ENCODE data around the gene SPSB3. TPM values are rescaled to one million over a fixed set of nuclear protein-coding genes. Genes with fewer than 3 reads are reported as not detected.

Gene SPSB3
- polyA plus RNA-seq, 4 donors, result 41.3 to 197 (median 97.4) TPM

DNA sequence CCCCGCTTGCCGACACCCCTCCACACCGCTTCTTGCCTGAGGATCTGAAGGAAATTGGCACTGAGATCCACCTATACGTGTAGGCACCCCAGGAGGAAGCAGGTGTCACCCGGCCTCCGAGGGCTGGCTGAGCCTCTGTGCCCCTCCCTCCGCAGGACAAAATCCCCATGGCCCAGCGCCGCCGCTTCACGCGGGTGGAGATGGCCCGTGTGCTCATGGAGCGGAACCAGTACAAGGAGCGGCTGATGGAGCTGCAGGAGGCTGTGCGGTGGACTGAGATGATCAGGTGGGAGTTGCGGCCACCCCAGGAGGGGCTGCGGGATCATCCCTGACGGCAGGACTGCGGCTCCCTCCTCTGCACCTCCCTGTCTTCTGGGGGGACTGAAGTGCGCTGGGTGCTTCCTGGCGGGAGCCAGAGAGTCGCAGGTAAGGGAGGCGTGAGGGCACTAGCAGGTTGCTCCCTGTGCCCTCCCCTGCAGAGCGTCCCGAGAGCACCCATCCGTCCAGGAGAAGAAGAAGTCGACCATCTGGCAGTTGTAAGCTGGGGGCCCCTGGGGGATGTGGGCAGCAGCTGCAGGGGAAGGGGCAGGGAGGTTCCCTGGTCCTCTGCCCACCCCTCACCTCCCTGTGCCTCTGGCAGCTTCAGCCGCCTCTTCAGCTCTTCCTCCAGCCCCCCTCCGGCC, 20.0 kb downstream of the SPSB3 start:
- 92 to 94% (median 93%) methylated on average over 24 to 30 of the region's 30 CpGs for WGBS, 3 donors
- FAIRE-seq (no peak), DNase-seq (no peak)
- H3K4me1 ChIP-seq (ENCODE audit: control insufficient read depth in 3 of 3, insufficient read depth in 2 of 3, low read depth in 1 of 3, low read length in 2 of 3), result peaks cover 0 to 11% (median 4%) of the 10 kb centered on the region in 3 donors
- peaks cover 3 to 92% (median 10%) of the 10 kb centered on the region in 3 donors for H3K36me3 ChIP-seq (ENCODE audit: control insufficient read depth in 3 of 3, insufficient read depth in 2 of 3, low read depth in 1 of 3, low read length in 3 of 3)
- H3K9me3 ChIP-seq (ENCODE audit: control insufficient read depth in 2 of 2, insufficient read depth in 1 of 2, low read depth in 1 of 2, low read length in 1 of 2), result no peaks in the 10 kb centered on the region
- H3K4me3 ChIP-seq (ENCODE audit: low read depth in 1 of 3, low read length in 3 of 3), result no peak overlapping the region
- no peak overlapping the region for H3K27ac ChIP-seq (ENCODE audit: low read depth in 1 of 3, low read length in 2 of 3)
- H3K27me3 ChIP-seq (ENCODE audit: control insufficient read depth in 3 of 3, insufficient read depth in 3 of 3, low read length in 3 of 3), result no peaks in the 10 kb centered on the region

DNA sequence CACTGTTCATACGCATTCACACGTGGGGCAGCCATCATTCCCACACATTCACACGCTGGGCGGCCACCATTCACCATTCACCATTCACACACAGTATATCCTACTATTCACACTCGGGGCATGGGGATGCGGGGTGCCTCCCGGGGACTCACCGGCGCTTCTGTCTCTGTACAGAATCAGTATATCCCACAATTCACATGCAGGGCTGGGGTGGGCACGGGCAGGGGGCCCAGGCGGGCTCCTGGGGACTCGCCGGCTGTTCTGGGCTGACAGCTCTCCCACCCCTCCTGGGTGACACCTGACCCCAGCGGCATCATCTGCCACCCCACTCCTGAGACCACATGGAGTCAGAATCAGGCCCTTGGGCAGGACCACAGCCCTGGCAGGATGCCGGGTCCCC, 20.6 kb downstream of the SPSB3 start:
- peaks cover 0 to 11% (median 5%) of the 10 kb centered on the region in 3 donors for H3K4me1 ChIP-seq (ENCODE audit: control insufficient read depth in 3 of 3, insufficient read depth in 2 of 3, low read depth in 1 of 3, low read length in 2 of 3)
- H3K27me3 ChIP-seq (ENCODE audit: control insufficient read depth in 3 of 3, insufficient read depth in 3 of 3, low read length in 3 of 3), result no peaks in the 10 kb centered on the region
- H3K36me3 ChIP-seq (ENCODE audit: control insufficient read depth in 3 of 3, insufficient read depth in 2 of 3, low read depth in 1 of 3, low read length in 3 of 3), result peaks cover 3 to 88% (median 7%) of the 10 kb centered on the region in 3 donors
- WGBS, 3 donors, result 94 to 95% (median 95%) methylated on average over 14 to 15 of the region's 15 CpGs
- H3K9me3 ChIP-seq (ENCODE audit: control insufficient read depth in 2 of 2, insufficient read depth in 1 of 2, low read depth in 1 of 2, low read length in 1 of 2), result no peaks in the 10 kb centered on the region
- FAIRE-seq (no peak), DNase-seq (no peak)
- H3K4me3 ChIP-seq (ENCODE audit: low read depth in 1 of 3, low read length in 3 of 3), result no peak overlapping the region
- H3K27ac ChIP-seq (ENCODE audit: low read depth in 1 of 3, low read length in 2 of 3), result no peak overlapping the region

DNA sequence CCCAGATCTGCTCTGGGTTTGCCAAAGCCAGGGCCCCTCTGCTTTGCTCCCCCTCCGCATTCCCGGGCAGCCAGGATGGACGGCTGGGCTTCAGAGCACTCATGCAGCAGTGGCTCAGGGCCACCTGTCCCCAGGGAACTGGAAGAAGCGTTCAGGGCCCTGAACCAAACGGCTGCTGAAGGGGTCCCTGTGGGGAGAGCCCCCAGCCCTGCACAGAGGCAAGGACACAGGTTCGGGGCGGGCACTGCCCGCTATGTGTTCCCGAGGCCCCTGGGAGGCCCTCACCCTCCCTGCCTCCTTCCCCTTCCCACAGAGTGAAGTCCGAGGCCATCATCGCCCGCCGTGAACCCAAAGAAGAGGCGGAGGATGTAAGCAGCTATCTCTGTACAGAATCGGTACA, 21.5 kb downstream of the SPSB3 start:
- no peak overlapping the region for H3K4me3 ChIP-seq (ENCODE audit: low read depth in 1 of 3, low read length in 3 of 3)
- WGBS, 3 donors, result 90 to 97% (median 94%) methylated on average over 13 to 15 of the region's 15 CpGs
- no peaks in the 10 kb centered on the region for H3K9me3 ChIP-seq (ENCODE audit: control insufficient read depth in 2 of 2, insufficient read depth in 1 of 2, low read depth in 1 of 2, low read length in 1 of 2)
- H3K27ac ChIP-seq (ENCODE audit: low read depth in 1 of 3, low read length in 2 of 3), result no peak overlapping the region
- no peak for DNase-seq
- peaks cover 0 to 11% (median 5%) of the 10 kb centered on the region in 3 donors for H3K4me1 ChIP-seq (ENCODE audit: control insufficient read depth in 3 of 3, insufficient read depth in 2 of 3, low read depth in 1 of 3, low read length in 2 of 3)
- peaks cover under 1 to 87% (median 7%) of the 10 kb centered on the region in 3 donors for H3K36me3 ChIP-seq (ENCODE audit: control insufficient read depth in 3 of 3, insufficient read depth in 2 of 3, low read depth in 1 of 3, low read length in 3 of 3)
- FAIRE-seq, result no peak
- H3K27me3 ChIP-seq (ENCODE audit: control insufficient read depth in 3 of 3, insufficient read depth in 3 of 3, low read length in 3 of 3), result no peaks in the 10 kb centered on the region

DNA sequence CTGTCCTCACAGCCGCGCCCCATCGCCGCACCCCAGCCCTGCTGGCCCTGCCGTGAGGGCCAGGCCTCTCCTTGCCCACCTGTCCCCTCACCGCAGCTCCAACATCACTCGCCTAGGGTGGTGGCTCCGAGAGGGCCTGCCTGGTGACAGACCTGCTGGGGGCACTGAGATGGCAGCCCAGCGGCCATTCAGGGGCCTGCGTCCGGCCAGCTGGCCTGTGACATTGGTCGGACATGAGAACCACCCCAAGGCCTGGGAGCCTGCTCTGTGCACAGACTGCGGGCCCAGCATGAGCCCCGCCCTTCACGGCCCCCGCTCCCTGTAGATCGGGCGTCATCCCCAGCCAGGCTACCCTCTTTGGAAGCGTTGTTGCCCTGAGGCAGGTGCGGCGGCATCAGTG, 22.9 kb downstream of the SPSB3 start:
- peaks cover 0 to 11% (median 5%) of the 10 kb centered on the region in 3 donors for H3K4me1 ChIP-seq (ENCODE audit: control insufficient read depth in 3 of 3, insufficient read depth in 2 of 3, low read depth in 1 of 3, low read length in 2 of 3)
- no peaks in the 10 kb centered on the region for H3K9me3 ChIP-seq (ENCODE audit: control insufficient read depth in 2 of 2, insufficient read depth in 1 of 2, low read depth in 1 of 2, low read length in 1 of 2)
- FAIRE-seq, result no peak
- H3K36me3 ChIP-seq (ENCODE audit: control insufficient read depth in 3 of 3, insufficient read depth in 2 of 3, low read depth in 1 of 3, low read length in 3 of 3), result peaks cover 2 to 79% (median 7%) of the 10 kb centered on the region in 3 donors
- no peaks in the 10 kb centered on the region for H3K27me3 ChIP-seq (ENCODE audit: control insufficient read depth in 3 of 3, insufficient read depth in 3 of 3, low read length in 3 of 3)
- 91 to 92% (median 91%) methylated on average over 20 to 21 of the region's 21 CpGs for WGBS, 3 donors
- no peak overlapping the region for H3K27ac ChIP-seq (ENCODE audit: low read depth in 1 of 3, low read length in 2 of 3)
- no peak overlapping the region for H3K4me3 ChIP-seq (ENCODE audit: low read depth in 1 of 3, low read length in 3 of 3)
- no peak for DNase-seq

DNA sequence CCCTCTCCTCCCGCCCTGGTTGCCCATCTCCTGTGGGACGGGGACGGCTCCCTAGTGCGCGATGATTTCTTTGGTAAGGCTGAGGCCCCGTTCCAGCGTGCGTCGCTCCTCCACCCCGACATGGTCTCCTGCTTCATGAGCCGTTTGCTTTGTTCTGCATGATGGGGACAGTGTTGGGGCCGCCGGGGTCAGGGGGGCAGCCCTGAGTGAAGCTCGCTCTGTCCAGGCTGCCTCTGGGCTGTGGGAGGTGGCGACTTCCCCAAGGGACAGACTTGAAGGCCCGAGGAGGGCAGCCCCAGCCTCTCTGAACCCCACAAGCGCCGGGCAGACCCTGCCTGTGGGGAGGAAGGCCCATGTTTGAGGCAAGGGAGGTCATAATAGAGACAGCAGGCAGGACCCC, 23.4 kb downstream of the SPSB3 start:
- Histone ChIP-seq H3K27me3 (ENCODE audit: control insufficient read depth in 3 of 3, insufficient read depth in 3 of 3, low read length in 3 of 3) (no peaks in the 10 kb centered on the region), H3K36me3 (ENCODE audit: control insufficient read depth in 3 of 3, insufficient read depth in 2 of 3, low read depth in 1 of 3, low read length in 3 of 3) (peaks cover 2 to 79% (median 7%) of the 10 kb centered on the region in 3 donors), H3K9me3 (ENCODE audit: control insufficient read depth in 2 of 2, insufficient read depth in 1 of 2, low read depth in 1 of 2, low read length in 1 of 2) (no peaks in the 10 kb centered on the region), H3K4me3 (ENCODE audit: low read depth in 1 of 3, low read length in 3 of 3) (no peak overlapping the region), H3K4me1 (ENCODE audit: control insufficient read depth in 3 of 3, insufficient read depth in 2 of 3, low read depth in 1 of 3, low read length in 2 of 3) (peaks cover 0 to 11% (median 5%) of the 10 kb centered on the region in 3 donors), H3K27ac (ENCODE audit: low read depth in 1 of 3, low read length in 2 of 3) (no peak overlapping the region)
- DNase-seq (no peak), FAIRE-seq (no peak)
- 92 to 93% (median 93%) methylated on average over 18 of the region's 18 CpGs for WGBS, 3 donors

DNA sequence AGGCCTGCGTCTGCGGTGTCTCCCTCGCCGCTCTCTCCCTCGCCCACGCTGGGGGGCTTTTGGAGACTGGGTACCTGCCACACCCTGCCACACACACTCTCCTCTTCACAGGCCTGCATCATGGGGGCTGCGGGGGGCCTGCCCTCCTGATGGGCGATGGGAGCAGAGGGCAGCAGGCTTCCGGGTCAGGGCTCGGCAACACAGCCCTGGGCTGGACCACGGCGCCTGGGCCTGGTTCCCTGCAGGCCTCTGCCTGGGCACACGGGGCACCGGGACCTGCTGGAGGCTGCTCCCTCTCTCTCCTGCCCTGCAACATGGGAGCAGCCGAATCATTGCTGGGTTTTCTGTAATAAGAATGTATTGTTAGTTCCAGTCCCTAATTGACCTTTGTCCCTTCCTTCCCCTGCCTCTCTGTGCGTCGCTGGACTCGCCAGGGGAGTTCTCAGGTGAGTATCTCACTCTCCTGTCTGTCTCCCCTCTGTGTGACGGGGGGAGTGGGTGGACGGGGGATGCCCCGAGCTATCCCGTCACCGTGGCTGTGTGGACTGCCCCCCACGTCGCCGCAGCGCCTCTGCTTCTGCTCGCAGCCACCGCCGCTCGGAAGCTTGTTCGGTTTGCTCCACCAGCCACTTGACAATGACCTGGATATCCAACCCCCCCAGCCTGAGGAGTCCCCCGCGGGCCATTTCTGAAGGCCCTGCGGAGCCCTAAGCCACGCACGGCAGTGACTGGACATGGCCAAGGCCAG, 24.5 kb downstream of the SPSB3 start:
- Histone ChIP-seq H3K9me3 (ENCODE audit: control insufficient read depth in 2 of 2, insufficient read depth in 1 of 2, low read depth in 1 of 2, low read length in 1 of 2) (no peaks in the 10 kb centered on the region), H3K4me1 (ENCODE audit: control insufficient read depth in 3 of 3, insufficient read depth in 2 of 3, low read depth in 1 of 3, low read length in 2 of 3) (peaks cover 0 to 11% (median 5%) of the 10 kb centered on the region in 3 donors), H3K27ac (ENCODE audit: low read depth in 1 of 3, low read length in 2 of 3) (peak overlapping the region; percentile 38 to 87 (median 84)), H3K27me3 (ENCODE audit: control insufficient read depth in 3 of 3, insufficient read depth in 3 of 3, low read length in 3 of 3) (no peaks in the 10 kb centered on the region), H3K36me3 (ENCODE audit: control insufficient read depth in 3 of 3, insufficient read depth in 2 of 3, low read depth in 1 of 3, low read length in 3 of 3) (peaks cover 2 to 79% (median 7%) of the 10 kb centered on the region in 3 donors), H3K4me3 (ENCODE audit: low read depth in 1 of 3, low read length in 3 of 3) (peak overlapping the region in 1 of 3 donors; percentile 31)
- WGBS, 3 donors, result 25 to 70% (median 64%) methylated on average over 34 to 37 of the region's 37 CpGs
- no peak for FAIRE-seq
- DNase-seq, result peak; percentile 83 to 87

DNA sequence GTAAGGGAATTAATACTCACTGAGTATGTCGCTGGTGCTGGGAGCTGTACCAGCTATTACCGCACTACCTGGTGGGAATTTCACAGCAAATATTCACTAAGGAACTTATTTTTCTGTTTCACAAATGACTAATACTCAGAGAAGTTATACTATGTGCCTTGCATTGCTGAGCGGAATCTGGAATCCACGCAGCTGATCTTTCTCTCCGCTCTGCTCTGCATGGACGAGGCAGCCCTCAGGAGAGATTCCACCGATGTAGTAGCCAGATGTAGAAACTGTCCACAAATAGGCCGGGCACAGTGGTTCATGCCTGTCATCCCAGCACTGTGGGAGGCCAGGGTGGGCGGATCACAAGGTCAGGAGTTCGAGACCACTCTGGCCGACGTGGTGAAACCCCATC, 28.2 kb downstream of the SPSB3 start:
- WGBS, 3 donors, result 96 to 98% (median 97%) methylated on average over 12 of the region's 12 CpGs
- FAIRE-seq (no peak), DNase-seq (no peak)
- peaks cover 4 to 80% (median 15%) of the 10 kb centered on the region in 3 donors for H3K36me3 ChIP-seq (ENCODE audit: control insufficient read depth in 3 of 3, insufficient read depth in 2 of 3, low read depth in 1 of 3, low read length in 3 of 3)
- no peaks in the 10 kb centered on the region for H3K27me3 ChIP-seq (ENCODE audit: control insufficient read depth in 3 of 3, insufficient read depth in 3 of 3, low read length in 3 of 3)
- H3K4me3 ChIP-seq (ENCODE audit: low read depth in 1 of 3, low read length in 3 of 3), result no peak overlapping the region
- no peak overlapping the region for H3K27ac ChIP-seq (ENCODE audit: low read depth in 1 of 3, low read length in 2 of 3)
- H3K9me3 ChIP-seq (ENCODE audit: control insufficient read depth in 2 of 2, insufficient read depth in 1 of 2, low read depth in 1 of 2, low read length in 1 of 2), result no peaks in the 10 kb centered on the region
- peaks cover 0 to 11% (median 5%) of the 10 kb centered on the region in 3 donors for H3K4me1 ChIP-seq (ENCODE audit: control insufficient read depth in 3 of 3, insufficient read depth in 2 of 3, low read depth in 1 of 3, low read length in 2 of 3)

DNA sequence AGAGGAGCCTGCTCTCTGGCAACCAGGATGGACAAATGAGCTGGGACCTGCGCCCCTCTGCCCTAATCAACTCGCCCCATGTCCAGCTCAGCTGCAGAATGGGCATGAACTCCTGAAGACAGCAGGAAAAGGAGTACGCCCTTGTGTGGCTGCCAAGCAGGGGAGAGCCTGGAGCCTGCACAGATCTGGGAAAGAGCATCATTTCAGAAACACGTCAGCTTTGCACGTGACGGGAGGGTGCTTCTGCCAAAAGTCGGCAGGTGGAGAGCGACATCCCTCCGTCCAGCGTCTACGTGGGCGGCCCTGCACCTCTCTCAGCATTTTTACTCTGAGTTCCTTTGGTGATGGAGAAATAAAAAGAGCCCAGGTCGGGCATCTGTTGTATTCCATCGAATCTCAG, 29.5 kb downstream of the SPSB3 start:
- Histone ChIP-seq H3K36me3 (ENCODE audit: control insufficient read depth in 3 of 3, insufficient read depth in 2 of 3, low read depth in 1 of 3, low read length in 3 of 3) (peaks cover 10 to 81% (median 19%) of the 10 kb centered on the region in 3 donors), H3K27ac (ENCODE audit: low read depth in 1 of 3, low read length in 2 of 3) (no peak overlapping the region), H3K9me3 (ENCODE audit: control insufficient read depth in 2 of 2, insufficient read depth in 1 of 2, low read depth in 1 of 2, low read length in 1 of 2) (no peaks in the 10 kb centered on the region), H3K27me3 (ENCODE audit: control insufficient read depth in 3 of 3, insufficient read depth in 3 of 3, low read length in 3 of 3) (no peaks in the 10 kb centered on the region), H3K4me3 (ENCODE audit: low read depth in 1 of 3, low read length in 3 of 3) (no peak overlapping the region), H3K4me1 (ENCODE audit: control insufficient read depth in 3 of 3, insufficient read depth in 2 of 3, low read depth in 1 of 3, low read length in 2 of 3) (peaks cover 0 to 5% (median 5%) of the 10 kb centered on the region in 3 donors)
- DNase-seq, result no peak
- WGBS, 3 donors, result 96 to 97% (median 97%) methylated on average over 14 of the region's 14 CpGs
- FAIRE-seq, result no peak
